ENCODE results near the gene UXS1. TPM values are rescaled to one million over a fixed set of nuclear protein-coding genes. Genes with fewer than 3 reads are reported as not detected.

Gene UXS1
- total and polyA plus RNA-seq, 9 of the 15 experiments (the other 6 are each of a cell fraction or from before 2014, with no cell fraction given), result 5.8 to 25.8 (median 15.0) TPM

GRCh38 chr2:106172649-106173048, 21.5 kb downstream of the UXS1 start:
- Histone ChIP-seq H3K79me2 (ENCODE audit: control insufficient read depth, insufficient read depth, low read length) (peaks cover 34% of the 10 kb centered on the region), H3K4me2 (ENCODE audit: insufficient read depth, low read length) (no peak overlapping the region), H3K36me3 (ENCODE audit: control insufficient read depth, insufficient read depth, low read length) (peaks cover 3% of the 10 kb centered on the region; the same call in 1 of the 3 replicates), H3K9ac (ENCODE audit: insufficient read depth in 1 of 2, low read depth in 2 of 2, low read length in 2 of 2) (no peak overlapping the region), H4K20me1 (replicated peaks; ENCODE audit: control insufficient read depth, insufficient read depth, low read length) (peaks cover 13% of the 10 kb centered on the region), H3K4me3 (no peak overlapping the region), H3K4me1 (replicated peaks in 1 of 2; ENCODE audit: control insufficient read depth in 2 of 2, insufficient read depth in 2 of 2, low read length in 2 of 2) (peaks cover 0 to 6% of the 10 kb centered on the region in 2 experiments; a peak in 3 of 5 replicates), H3K9me1 (ENCODE audit: control insufficient read depth, insufficient read depth, low read length) (no peaks in the 10 kb centered on the region), H3K27me3 (ENCODE audit: control insufficient read depth in 2 of 2, insufficient read depth in 2 of 2, low read length in 2 of 2) (no peaks in the 10 kb centered on the region), H3K27ac (ENCODE audit: extremely low read depth, low read depth, low read length) (no peak overlapping the region), H3K9me3 (replicated peaks; ENCODE audit: control insufficient read depth, insufficient read depth, low read depth, low read length) (no peaks in the 10 kb centered on the region), H2AFZ (ENCODE audit: low read depth, low read length) (no peak overlapping the region)
- ChIA-PET POLR2A (no interaction called here), CTCF (ENCODE audit: low intra/inter-chr PET ratio) (no interaction called here)
- WGBS (ENCODE audit: insufficient coverage, low coverage, missing lambda C conversion rate), result 81% methylated on average over 2 of the region's 2 CpGs
- no peak for FAIRE-seq
- intact Hi-C loops (cut with micrococcal nuclease) (no loop called here), in situ Hi-C loops (cut with MboI) (no loop called here)
- no peak for ATAC-seq
- TF ChIP-seq ATF2 (CRISPR knock-in tag; IDR thresholded peaks at IDR 0.05) (no peak), RBM25 (IDR thresholded peaks at IDR 0.05; ENCODE audit: low read depth, low read length, severe bottlenecking) (peak; percentile 65)
- no peak for DNase-seq (ENCODE audit: extremely low read depth in 1 of 4, low spot score in 3 of 4)
- no TSS peak for BruUV-seq (replicated peaks)

GRCh38 chr2:106168657-106169056, 25.4 kb downstream of the UXS1 start:
- no peak for ATAC-seq
- Histone ChIP-seq H3K27me3 (ENCODE audit: control insufficient read depth in 2 of 2, insufficient read depth in 2 of 2, low read length in 2 of 2) (no peaks in the 10 kb centered on the region), H3K4me3 (no peak overlapping the region), H3K4me2 (ENCODE audit: insufficient read depth, low read length) (no peak overlapping the region), H3K4me1 (replicated peaks in 1 of 2; ENCODE audit: control insufficient read depth in 2 of 2, insufficient read depth in 2 of 2, low read length in 2 of 2) (peaks cover 0 to 6% of the 10 kb centered on the region in 2 experiments; a peak in 3 of 5 replicates), H3K9me3 (replicated peaks; ENCODE audit: control insufficient read depth, insufficient read depth, low read depth, low read length) (no peaks in the 10 kb centered on the region), H3K79me2 (ENCODE audit: control insufficient read depth, insufficient read depth, low read length) (peaks cover 29% of the 10 kb centered on the region), H3K9ac (ENCODE audit: insufficient read depth in 1 of 2, low read depth in 2 of 2, low read length in 2 of 2) (no peak overlapping the region), H3K36me3 (ENCODE audit: control insufficient read depth, insufficient read depth, low read length) (peaks cover 6% of the 10 kb centered on the region; the same call in 2 of the 3 replicates), H4K20me1 (replicated peaks; ENCODE audit: control insufficient read depth, insufficient read depth, low read length) (no peaks in the 10 kb centered on the region), H3K9me1 (ENCODE audit: control insufficient read depth, insufficient read depth, low read length) (no peaks in the 10 kb centered on the region), H3K27ac (ENCODE audit: extremely low read depth, low read depth, low read length) (no peak overlapping the region), H2AFZ (ENCODE audit: low read depth, low read length) (no peak overlapping the region)
- no TSS peak for BruUV-seq (replicated peaks)
- FAIRE-seq, result no peak
- DNase-seq (ENCODE audit: extremely low read depth in 1 of 4, low spot score in 3 of 4), result no peak
- CTCF ChIA-PET (ENCODE audit: low intra/inter-chr PET ratio), result no interaction called here
- 61% methylated on average over 2 of the region's 2 CpGs for WGBS (ENCODE audit: insufficient coverage, low coverage, missing lambda C conversion rate)
- POLR2A ChIA-PET, result no interaction called here
- intact Hi-C loops (cut with micrococcal nuclease) (no loop called here), in situ Hi-C loops (cut with MboI) (no loop called here)
- TF ChIP-seq HSF4 (CRISPR knock-in tag; IDR thresholded peaks at IDR 0.05; ENCODE audit: borderline replicate concordance), result no peak
- no peak for TF ChIP-seq ETV5 (CRISPR knock-in tag; IDR thresholded peaks at IDR 0.05; ENCODE audit: low read depth)
- no peak for TF ChIP-seq ATF1 (CRISPR knock-in tag; IDR thresholded peaks at IDR 0.05)
- TF ChIP-seq ATF1 (tag; IDR thresholded peaks at IDR 0.05), result no peak
- no peak for TF ChIP-seq ZNF609 (CRISPR knock-in tag; IDR thresholded peaks at IDR 0.05; ENCODE audit: borderline replicate concordance)
- TF ChIP-seq SMARCE1 (IDR thresholded peaks at IDR 0.05), result no peak
- TF ChIP-seq YY1 (IDR thresholded peaks at IDR 0.05; ENCODE audit: borderline replicate concordance in 1 of 3, control insufficient read depth in 1 of 3, extremely low read depth in 1 of 3, insufficient read depth in 3 of 3, insufficient read length in 1 of 3, insufficient replicate concordance in 2 of 3, low read depth in 1 of 3, low read length in 2 of 3), result no peak
- TF ChIP-seq ZNF589 (CRISPR knock-in tag; IDR thresholded peaks at IDR 0.05; ENCODE audit: low read depth), result no peak

Measured in K562 (cell line).